PFSK-1 (cell line): Measurements from ENCODE around the gene MAN1C1.

Experiments used
- POLR2AphosphoS5 ChIP-seq: IDR thresholded peaks from 2 replicates; pipeline ENCODE4 v1.6.1; 2012; ENCODE audit warnings: low read depth, mild to moderate bottlenecking, control low read depth, low read length, moderate library complexity
- REST ChIP-seq, 2 experiments: IDR thresholded peaks; 2 replicates each; pipeline versions ENCODE4 v1.6.1 to v1.8.0; 2011 to 2012; ENCODE audit warnings: low read depth in 2 of 2, low read length in 2 of 2, control low read depth in 1 of 2, inconsistent platforms in 1 of 2, mild to moderate bottlenecking in 1 of 2, moderate library complexity in 1 of 2; ENCODE audit not compliant: insufficient read depth in 1 of 2
- SIN3A ChIP-seq: IDR thresholded peaks from 2 replicates; pipeline ENCODE4 v1.6.1; 2012; ENCODE audit warnings: mild to moderate bottlenecking, low read length, moderate library complexity, borderline replicate concordance; ENCODE audit not compliant: insufficient read depth
- TAF1 ChIP-seq: IDR thresholded peaks from 2 replicates; pipeline ENCODE4 v1.6.1; 2012; ENCODE audit warnings: low read length, control low read depth, borderline replicate concordance; ENCODE audit not compliant: insufficient read depth

DNA sequence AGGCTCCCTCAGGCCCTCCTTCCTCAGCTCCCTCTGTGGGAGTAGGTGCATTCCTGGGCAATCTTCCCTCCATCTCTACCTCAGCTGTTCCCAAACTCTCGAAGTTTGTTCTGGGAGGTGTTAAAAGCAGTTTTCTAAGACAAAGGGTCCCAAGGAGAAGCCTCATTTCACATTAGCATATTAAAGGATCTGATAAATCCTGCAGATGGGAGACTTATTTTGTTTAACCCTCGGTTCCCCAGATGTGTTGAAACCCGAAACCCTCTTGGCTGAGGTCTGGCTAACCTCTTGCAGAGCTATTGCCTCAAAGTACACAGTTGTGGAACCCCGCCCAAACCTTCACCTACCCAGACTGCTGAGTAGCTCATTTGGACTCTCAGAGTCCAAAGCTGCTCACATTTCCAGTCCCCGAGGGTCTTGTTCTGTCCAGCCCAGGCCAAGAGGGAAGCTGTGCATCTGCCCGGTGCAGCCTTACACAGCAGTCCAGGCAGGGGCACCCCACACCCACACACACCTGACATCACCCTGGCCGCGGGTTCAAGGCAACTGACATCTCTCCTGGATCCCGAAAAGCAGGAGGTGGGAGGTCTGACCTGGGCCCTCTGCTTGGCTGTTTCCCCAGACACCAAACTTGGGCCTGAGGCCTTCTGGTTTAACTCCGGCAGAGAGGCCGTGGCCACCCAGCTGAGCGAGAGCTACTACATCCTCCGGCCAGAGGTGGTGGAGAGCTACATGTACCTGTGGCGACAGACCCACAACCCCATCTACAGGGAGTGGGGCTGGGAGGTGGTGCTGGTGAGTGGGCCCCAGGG is 163.9 kb downstream of the MAN1C1 start:
- TF ChIP-seq TAF1 (no peak), REST (IDR thresholded peaks at IDR 0.05; ENCODE audit: insufficient read depth in 1 of 2, low read depth in 2 of 2, low read length in 2 of 2) (no peak), POLR2AphosphoS5 (no peak), SIN3A (no peak)
